IMR-90 (cell line): ENCODE results near the gene LCN10. TPM values are rescaled to one million over a fixed set of nuclear protein-coding genes. Genes with fewer than 3 reads are reported as not detected.
"Not testable (repeated sequence)": the region's sequence is repeated elsewhere in the genome, so short reads cannot be mapped to it uniquely, and the experiment has no call there.

ENCODE experiments used
- ATAC-seq: fragments of 200-7000 bp; cut with Tn5 transposase; 2 replicates; pipeline ENCODE4 v1.9.1; 2020; ENCODE audit warnings: low read depth, mild to moderate bottlenecking, moderate library complexity
- BruUV-seq: library from RNA; stranded (reverse); fragments of 400-500 nt; replicated peaks from 2 replicates; lab custom pipeline; 2021; lab: Mats Ljungman, UMichigan
- CTCF ChIA-PET: fragments of 300-600 bp; formaldehyde crosslinking; extraction: SDS; loops from one replicate; lab custom pipeline; 2021; ENCODE audit warnings: antibody characterized with exemption; lab: Yijun Ruan, JAX
- POLR2A ChIA-PET: fragments of 300-600 bp; sonication (Branson Sonifier 250); formaldehyde crosslinking; loops from one replicate; lab custom pipeline; 2022; ENCODE audit warnings: antibody characterized with exemption; ENCODE audit not compliant: unreplicated experiment; lab: Charles Lee
- DNase-seq: peaks from one replicate; pipeline ENCODE4 v3.0.0; 2013
- H2AFZ ChIP-seq: replicated peaks from 2 replicates; pipeline ENCODE3; 2013; ENCODE audit warnings: low read length, mild to moderate bottlenecking; ENCODE audit not compliant: poor library complexity
- H2AK5ac ChIP-seq: 2 replicates; pipeline ENCODE4 v1.6.1; 2013; ENCODE audit warnings: low read depth, low read length, inconsistent platforms
- H2AK9ac ChIP-seq: replicated peaks from 2 replicates; pipeline ENCODE3; 2013; ENCODE audit warnings: mild to moderate bottlenecking, low read depth, low read length, moderate library complexity; ENCODE audit not compliant: poor library complexity
- H2BK120ac ChIP-seq: 2 replicates; pipeline ENCODE4 v1.6.1; 2013; ENCODE audit warnings: low read depth, low read length, inconsistent platforms
- H2BK15ac ChIP-seq: 3 replicates; pipeline ENCODE4 v1.6.1; 2013; ENCODE audit warnings: low read depth, low read length, inconsistent platforms
- H2BK20ac ChIP-seq: 2 replicates; pipeline ENCODE4 v1.6.1; 2013; ENCODE audit warnings: low read depth, mild to moderate bottlenecking, inconsistent platforms, low read length, moderate library complexity
- H2BK5ac ChIP-seq: 2 replicates; pipeline ENCODE4 v1.6.1; 2013; ENCODE audit warnings: mild to moderate bottlenecking, low read depth, low read length, inconsistent platforms; ENCODE audit not compliant: poor library complexity, severe bottlenecking
- H3K14ac ChIP-seq: replicated peaks from 2 replicates; pipeline ENCODE4 v1.6.1; 2013; ENCODE audit warnings: low read depth, low read length, inconsistent platforms
- H3K18ac ChIP-seq: 2 replicates; pipeline ENCODE4 v1.6.1; 2013; ENCODE audit warnings: low read depth, low read length, control low read depth
- H3K23ac ChIP-seq: 2 replicates; pipeline ENCODE4 v1.6.1; 2013; ENCODE audit warnings: low read depth, low read length, inconsistent platforms
- H3K27ac ChIP-seq: 2 replicates; pipeline ENCODE4 v1.5.1; 2013; ENCODE audit warnings: mild to moderate bottlenecking, control low read depth, low read length; ENCODE audit not compliant: insufficient read depth
- H3K27me3 ChIP-seq: 2 replicates; pipeline ENCODE4 v1.6.1; 2013; ENCODE audit warnings: low read length; ENCODE audit not compliant: control insufficient read depth, insufficient read depth
- H3K36me3 ChIP-seq: 2 replicates; pipeline ENCODE4 v1.6.1; 2013; ENCODE audit warnings: low read length, mixed read lengths; ENCODE audit not compliant: control insufficient read depth, insufficient read depth
- H3K4ac ChIP-seq: 2 replicates; pipeline ENCODE4 v1.6.1; 2013; ENCODE audit warnings: low read depth, low read length, inconsistent platforms
- H3K4me1 ChIP-seq: 2 replicates; pipeline ENCODE4 v1.6.1; 2013; ENCODE audit warnings: low read length, mixed read lengths; ENCODE audit not compliant: control insufficient read depth, insufficient read depth
- H3K4me2 ChIP-seq: 2 replicates; pipeline ENCODE4 v1.6.1; 2013; ENCODE audit warnings: low read depth, mild to moderate bottlenecking, control low read depth, low read length, moderate library complexity
- H3K4me3 ChIP-seq: 2 replicates; pipeline ENCODE4 v1.5.1; 2013; ENCODE audit warnings: low read depth, mild to moderate bottlenecking, control low read depth, low read length, moderate library complexity; ENCODE audit not compliant: insufficient read depth
- H3K56ac ChIP-seq: 2 replicates; pipeline ENCODE4 v1.6.1; 2013; ENCODE audit warnings: low read length, inconsistent platforms; ENCODE audit not compliant: insufficient read depth; ENCODE audit errors: extremely low read depth
- H3K79me1 ChIP-seq, 2 experiments: 2 replicates each; pipeline ENCODE4 v1.6.1; 2013; ENCODE audit warnings: low read length in 2 of 2, inconsistent platforms in 1 of 2, low read depth in 1 of 2
- H3K9ac ChIP-seq: 2 replicates; pipeline ENCODE4 v1.6.1; 2013; ENCODE audit warnings: low read depth, low read length, control low read depth
- H3K9me1 ChIP-seq: 2 replicates; pipeline ENCODE4 v1.6.1; 2013; ENCODE audit warnings: low read length, inconsistent platforms; ENCODE audit not compliant: insufficient read depth
- H3K9me3 ChIP-seq: 2 replicates; pipeline ENCODE4 v1.6.1; 2013; ENCODE audit warnings: low read length; ENCODE audit not compliant: control insufficient read depth, insufficient read depth
- H4K20me1 ChIP-seq: 2 replicates; pipeline ENCODE4 v1.6.1; 2013; ENCODE audit warnings: low read length, inconsistent platforms; ENCODE audit not compliant: insufficient read depth
- H4K5ac ChIP-seq: 2 replicates; pipeline ENCODE4 v1.6.1; 2013; ENCODE audit warnings: mild to moderate bottlenecking, low read depth, low read length, control low read depth
- H4K8ac ChIP-seq, 2 experiments: 2 replicates each; pipeline ENCODE4 v1.6.1; 2013; ENCODE audit warnings: low read depth in 2 of 2, low read length in 2 of 2, control low read depth in 1 of 2, inconsistent platforms in 1 of 2
- H4K91ac ChIP-seq: 2 replicates; pipeline ENCODE4 v1.6.1; 2013; ENCODE audit warnings: low read depth, low read length, inconsistent platforms; ENCODE audit not compliant: insufficient read depth
- WGBS, 2 experiments: methylation state at CpG; one replicate each; pipeline versions ENCODE4 v1.1.5 to v1.1.7; 2013; ENCODE audit warnings: missing lambda C conversion rate in 2 of 2; ENCODE audit not compliant: insufficient read length in 1 of 2; ENCODE audit errors: extremely low coverage in 2 of 2; 5-methylcytosine and 5-hydroxymethylcytosine counted together
- dilution Hi-C: fragments of 300-500 bp; cut with HindIII; formaldehyde crosslinking; loops from one replicate; pipeline ENCODE4 v1.14.3; 2018; ENCODE audit warnings: low sequenced_read_pairs; ENCODE audit not compliant: unreplicated experiment
- in situ Hi-C: fragments of 300-500 bp; cut with MboI; formaldehyde crosslinking; loops from 3 replicates; pipeline ENCODE4 v1.14.3; 2019; ENCODE audit warnings: low sequenced_read_pairs, inconsistent platforms, mixed read lengths
- intact Hi-C: fragments of 100-400 bp; cut with micrococcal nuclease; formaldehyde crosslinking; loops from 2 replicates; pipeline ENCODE4 v1.10.0; 2022
- polyA plus RNA-seq, 3 experiments: library from polyadenylated mRNA; depleted of rRNA; stranded (reverse); fragments of >200 nt; gene quantifications; 2 replicates each; pipeline ENCODE4 v1.2.3, GENCODE V29; 2012; ENCODE audit warnings: low replicate concordance in 1 of 3
- total RNA-seq: library from RNA; depleted of rRNA; stranded (reverse); fragments of >200 nt; gene quantifications from 2 replicates; pipeline ENCODE4 v1.2.3, GENCODE V29; 2012

LCN10 gene
- total and polyA plus RNA-seq, 2 of the 4 experiments (the other 2 are of a cell fraction): not detected

DNA sequence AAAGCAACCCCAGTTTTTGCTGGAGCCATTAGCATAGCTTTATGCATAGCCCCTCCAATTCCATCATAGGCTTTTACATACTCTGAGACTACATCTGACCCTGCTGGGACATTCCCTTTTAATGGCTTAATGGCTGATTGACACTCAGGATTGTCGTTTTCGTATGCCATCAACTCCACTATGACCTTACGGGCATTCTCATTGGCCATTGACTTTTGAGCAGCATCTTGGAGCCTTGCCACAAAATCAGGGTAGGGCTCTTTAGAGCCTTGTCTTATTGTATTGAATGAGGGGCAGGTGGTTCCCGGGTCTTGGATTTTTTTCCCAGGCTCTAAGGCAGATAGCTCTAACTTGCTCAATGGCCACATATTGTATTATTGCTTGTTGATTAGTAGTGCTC lies 44.2 kb upstream of the LCN10 start:
- ATAC-seq, H3K4ac ChIP-seq, H3K36me3 ChIP-seq, H3K18ac ChIP-seq, H2BK20ac ChIP-seq, H3K27me3 ChIP-seq, H2AFZ ChIP-seq, H3K4me1 ChIP-seq, DNase-seq, H3K4me2 ChIP-seq, BruUV-seq, H2BK15ac ChIP-seq, H4K8ac ChIP-seq, H3K9ac ChIP-seq, H3K79me1 ChIP-seq, H4K5ac ChIP-seq, POLR2A ChIA-PET, H3K4me3 ChIP-seq, H2BK120ac ChIP-seq, H2BK5ac ChIP-seq, H3K56ac ChIP-seq, H3K27ac ChIP-seq, H3K9me3 ChIP-seq, H4K20me1 ChIP-seq, H4K91ac ChIP-seq, H2AK5ac ChIP-seq, H3K23ac ChIP-seq, dilution Hi-C loops, H2AK9ac ChIP-seq, H3K14ac ChIP-seq, H3K9me1 ChIP-seq: not testable (repeated sequence)
- intact Hi-C loops (loop anchor here (1.0 kb wide), 2 partner anchors 242 to 248 kb away; no protein-coding TSS in a partner anchor), in situ Hi-C loops (loop anchor here (10.0 kb wide), 1 partner anchor 248 kb away; the partner anchor contains the start of gene FUT7)
- CTCF ChIA-PET: interaction anchor here (1.2 kb wide), 1 partner anchor 248 kb away, joined by 4 read pairs; no protein-coding TSS in a partner anchor
- 32% methylated on average over 3 of the region's 4 CpGs; no CpG with 5 or more reads in 1 of the 2 experiments for WGBS, 2 experiments
